ENCODE data around the gene RBMS1. TPM values are rescaled to one million over a fixed set of nuclear protein-coding genes. Genes with fewer than 3 reads are reported as not detected.
"Not testable (repeated sequence)": the region's sequence is repeated elsewhere in the genome, so short reads cannot be mapped to it uniquely, and the experiment has no call there.

RBMS1 gene
- total RNA-seq, 1 donor from 2014 or later = 119 TPM

DNA sequence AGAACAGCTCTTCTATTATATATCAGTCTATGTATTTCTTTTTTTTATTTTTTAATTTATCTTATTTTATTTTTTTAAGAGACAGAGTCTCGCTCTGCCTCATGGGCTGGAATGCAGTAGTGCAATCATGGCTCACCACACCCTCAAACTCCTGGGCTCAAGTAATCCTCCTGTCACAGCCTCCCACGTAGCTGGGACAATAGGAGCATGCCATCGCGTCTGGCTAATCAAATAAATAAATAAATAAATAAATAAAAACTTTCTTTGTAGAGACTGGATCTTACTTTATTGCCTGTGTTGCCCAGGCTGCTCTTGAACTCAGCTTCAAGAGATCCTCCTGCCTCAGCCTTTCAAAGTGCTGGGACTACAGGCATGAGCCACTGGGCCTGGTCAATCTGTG is 117.0 kb downstream of the RBMS1 start:
- ATAC-seq = no peak
- DNase-seq (ENCODE audit: low spot score) = no peak
- intact Hi-C loops (cut with DNase I) = no loop called here

GRCh38 chr2:160375802-160376469 is 117.7 kb downstream of the RBMS1 start:
- DNase-seq (ENCODE audit: low spot score) = no peak
- intact Hi-C loops (cut with DNase I) = no loop called here
- ATAC-seq = peak; percentile 69

- ATAC-seq (no peak), DNase-seq (ENCODE audit: low spot score) (no peak)
- intact Hi-C loops (cut with DNase I) = no loop called here
Observed at GRCh38 chr2:160375037-160375436, 118.6 kb downstream of the RBMS1 start.

DNA sequence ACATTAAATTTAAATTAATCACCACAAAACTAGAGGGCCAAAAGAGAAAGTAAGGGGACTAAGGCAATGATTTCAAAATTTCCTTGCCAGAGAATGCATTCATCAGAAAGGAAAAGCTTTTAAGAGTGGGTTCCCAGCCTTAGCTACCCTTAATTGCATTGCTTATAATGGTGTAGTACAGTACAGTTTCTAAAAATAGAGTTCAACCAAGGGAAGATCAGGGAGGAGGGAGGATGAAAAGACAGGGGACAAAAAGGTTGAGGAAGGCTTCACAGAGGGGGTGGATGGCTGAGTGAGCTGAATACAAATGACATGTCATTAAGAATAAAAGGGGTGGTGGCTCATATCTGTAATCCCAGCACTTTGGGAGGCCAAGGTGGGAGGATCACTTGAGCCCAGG is 119.9 kb downstream of the RBMS1 start:
- intact Hi-C loops (cut with DNase I) = no loop called here
- ATAC-seq (no peak), DNase-seq (ENCODE audit: low spot score) (no peak)

DNA sequence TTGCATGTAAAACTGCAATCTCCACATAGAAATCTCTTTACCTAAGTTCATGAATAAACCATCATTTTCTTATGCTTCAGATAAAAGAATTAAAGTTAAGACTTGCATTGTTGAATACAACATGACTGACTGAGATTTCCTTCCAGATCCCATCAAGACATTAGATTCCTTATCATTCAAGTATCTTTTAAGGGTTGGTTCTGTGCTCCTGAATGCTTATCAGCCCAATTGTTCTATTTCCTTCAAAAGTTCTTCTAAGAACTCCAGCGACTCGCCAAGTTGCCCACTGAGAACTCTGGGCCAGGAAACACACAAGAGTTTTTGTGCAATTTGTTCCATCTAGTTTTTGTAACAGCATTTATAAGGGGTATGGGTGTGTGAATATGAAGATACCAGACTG is 120.3 kb downstream of the RBMS1 start:
- intact Hi-C loops (cut with DNase I) = no loop called here
- DNase-seq (ENCODE audit: low spot score) = no peak
- ATAC-seq = no peak

DNA sequence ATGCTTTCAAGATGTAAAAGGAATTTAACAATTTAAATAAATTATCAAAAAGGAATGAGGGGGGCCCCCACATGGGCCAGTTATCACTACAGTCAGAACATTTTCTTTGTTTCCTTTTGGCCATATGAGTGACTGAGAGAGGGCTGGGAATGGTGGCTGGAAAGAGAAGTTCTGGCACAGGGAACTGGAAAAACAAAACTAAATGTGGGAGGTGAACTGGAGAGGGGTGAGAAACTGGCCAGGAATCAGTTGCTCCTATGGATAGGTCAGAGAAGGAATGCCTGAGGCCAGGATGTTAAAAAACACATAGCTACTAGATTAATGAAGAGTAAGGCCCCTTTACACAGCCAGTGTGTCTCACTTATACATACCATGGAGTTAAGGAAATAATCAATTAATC is 121.0 kb downstream of the RBMS1 start:
- no peak for DNase-seq (ENCODE audit: low spot score)
- ATAC-seq = no peak
- intact Hi-C loops (cut with DNase I) = no loop called here

GRCh38 chr2:160372010-160372356 is 121.6 kb downstream of the RBMS1 start:
- intact Hi-C loops (cut with DNase I) = no loop called here

GRCh38 chr2:160371251-160372009 is 122.2 kb downstream of the RBMS1 start:
- ATAC-seq (no peak), DNase-seq (ENCODE audit: low spot score) (no peak)
- intact Hi-C loops (cut with DNase I) = no loop called here

More at GRCh38 chr2:160372010-160372356, 121.6 kb downstream of the RBMS1 start:
- no peak for DNase-seq (ENCODE audit: low spot score)
- ATAC-seq = no peak

DNA sequence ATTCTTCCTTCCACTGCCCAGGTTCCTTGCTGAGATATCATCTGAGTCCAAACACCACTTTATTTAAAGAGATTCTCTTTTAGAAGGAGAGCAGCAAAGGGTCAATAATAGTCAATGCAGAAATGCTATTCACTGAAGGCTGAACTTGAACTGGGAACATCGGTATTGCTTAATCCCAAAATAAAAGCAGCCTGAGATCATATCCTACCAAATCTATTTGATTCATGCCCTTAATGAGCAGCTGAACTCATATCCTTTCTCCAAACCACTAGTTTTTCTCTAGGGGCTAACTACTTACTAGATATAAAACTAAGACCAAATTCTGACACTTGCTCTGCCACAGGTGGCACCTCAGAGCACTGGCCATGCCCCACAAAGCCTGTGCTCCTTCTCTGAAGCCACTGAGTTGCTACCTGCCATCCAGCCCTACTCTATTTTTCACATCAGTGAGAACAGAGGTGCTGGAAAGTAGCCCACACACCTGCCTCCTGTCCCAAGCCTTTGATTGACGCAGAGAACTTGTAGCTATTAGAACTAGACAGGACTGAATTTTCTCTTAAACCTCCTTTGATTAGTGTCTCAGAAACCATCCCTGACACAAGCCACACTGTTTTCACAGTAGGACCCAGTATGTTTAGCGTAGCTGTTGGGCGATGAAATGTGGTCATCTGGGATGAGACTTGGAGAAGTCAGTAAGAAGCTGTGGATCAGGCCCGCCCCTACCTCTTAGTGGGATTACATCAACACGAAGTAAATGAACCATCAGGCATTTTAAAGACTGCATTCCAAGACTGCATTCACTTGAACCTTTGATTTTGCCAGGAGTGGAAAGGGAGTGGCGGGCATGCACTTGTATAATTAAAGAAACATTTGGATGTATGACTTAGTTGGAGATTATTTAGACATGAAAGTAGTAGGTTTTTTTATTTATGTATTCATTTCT is 124.3 kb downstream of the RBMS1 start:
- intact Hi-C loops (cut with DNase I) = no loop called here
- DNase-seq (ENCODE audit: low spot score) = no peak
- ATAC-seq = peak; percentile 74

GRCh38 chr2:160367887-160368286 is 125.7 kb downstream of the RBMS1 start:
- ATAC-seq (peak; percentile 64), DNase-seq (ENCODE audit: low spot score) (no peak)
- intact Hi-C loops (cut with DNase I) = no loop called here

- ATAC-seq; intact Hi-C loops (cut with DNase I); DNase-seq (ENCODE audit: low spot score): not testable (repeated sequence)
Observed at GRCh38 chr2:160367139-160367538, 126.5 kb downstream of the RBMS1 start.

- no peak for ATAC-seq
- intact Hi-C loops (cut with DNase I) = no loop called here
Observed at GRCh38 chr2:160366474-160366873, 127.1 kb downstream of the RBMS1 start.

GRCh38 chr2:160365716-160366367 is 127.8 kb downstream of the RBMS1 start:
- ATAC-seq (peak; percentile 87), DNase-seq (ENCODE audit: low spot score) (peak; percentile 76)
- intact Hi-C loops (cut with DNase I) = no loop called here

More at GRCh38 chr2:160366474-160366873, 127.1 kb downstream of the RBMS1 start:
- no peak for DNase-seq (ENCODE audit: low spot score)

GRCh38 chr2:160364364-160364763 is 129.2 kb downstream of the RBMS1 start:
- peak; percentile 18 for ATAC-seq
- intact Hi-C loops (cut with DNase I) = no loop called here
- DNase-seq (ENCODE audit: low spot score) = no peak

DNA sequence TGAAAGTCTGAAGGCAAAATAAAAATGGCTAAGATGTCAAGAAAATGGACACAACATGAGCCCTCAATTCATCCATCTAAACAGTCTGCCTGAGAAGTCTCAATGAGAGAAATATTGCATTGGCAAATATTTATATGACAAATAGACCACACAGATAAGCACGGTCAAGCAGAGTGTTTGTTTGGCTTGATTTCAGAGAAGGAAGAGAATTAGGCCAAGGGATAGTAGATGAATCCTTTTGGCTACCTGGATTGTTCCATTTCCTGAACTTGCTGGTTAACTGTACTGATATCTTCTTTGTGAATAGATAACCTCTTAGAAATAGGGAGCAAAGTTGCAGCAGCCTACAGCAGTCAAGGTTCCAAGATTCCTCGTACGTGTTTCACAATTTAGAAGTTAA is 129.6 kb downstream of the RBMS1 start:
- DNase-seq (ENCODE audit: low spot score) (no peak), ATAC-seq (no peak)
- intact Hi-C loops (cut with DNase I) = no loop called here

DNA sequence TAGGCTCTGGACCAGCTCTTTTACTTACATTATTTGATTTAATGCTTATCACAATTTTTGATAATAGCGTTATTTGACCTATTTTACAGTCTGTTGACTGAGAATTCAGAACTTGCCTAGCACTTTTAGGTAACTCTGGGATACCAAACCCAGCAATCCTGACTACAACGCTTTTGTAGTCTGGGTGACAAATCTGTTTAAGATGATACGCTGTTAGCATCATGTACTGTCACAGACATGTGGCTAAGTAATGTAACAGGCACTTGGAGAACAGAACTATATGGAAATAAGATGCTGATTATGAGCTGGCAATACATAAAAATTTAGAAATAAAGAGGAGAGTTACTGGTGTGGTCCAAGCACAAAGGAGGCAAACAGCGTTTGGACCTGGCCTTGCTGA is 130.6 kb downstream of the RBMS1 start:
- DNase-seq (ENCODE audit: low spot score) = no peak
- no peak for ATAC-seq
- intact Hi-C loops (cut with DNase I) = no loop called here

GRCh38 chr2:160362541-160362940 is 131.1 kb downstream of the RBMS1 start:
- ATAC-seq = no peak
- no peak for DNase-seq (ENCODE audit: low spot score)
- intact Hi-C loops (cut with DNase I) = no loop called here

GRCh38 chr2:160362018-160362417 is 131.6 kb downstream of the RBMS1 start:
- DNase-seq (ENCODE audit: low spot score) (no peak), ATAC-seq (no peak)
- intact Hi-C loops (cut with DNase I) = no loop called here

GRCh38 chr2:160360089-160360757 is 133.4 kb downstream of the RBMS1 start:
- DNase-seq (ENCODE audit: low spot score) = no peak
- intact Hi-C loops (cut with DNase I) = no loop called here
- no peak for ATAC-seq

All from sciatic nerve (tissue), 2 donors.